DND-41 (cell line): ENCODE data around the gene FKBP3.

Experiments
- ATAC-seq: fragments of 200-7000 bp; cut with Tn5 transposase; 3 replicates; pipeline ENCODE4 v1.9.1; 2021; ENCODE audit warnings: low read depth; ENCODE audit not compliant: insufficient read depth
- DNase-seq: peaks from one replicate; pipeline ENCODE4 v3.0.0-alpha.2; 2020
- H2AFZ ChIP-seq: 2 replicates; pipeline ENCODE4 v1.6.0; 2012; ENCODE audit warnings: low read depth, low read length
- H3K27ac ChIP-seq: 2 replicates; pipeline ENCODE4 v1.5.1; 2012; ENCODE audit warnings: low read length, inconsistent platforms
- H3K27me3 ChIP-seq: fragments of 200-600 bp; sonication (generic); 2 replicates; pipeline ENCODE4 v1.6.0; 2012; ENCODE audit warnings: low read length, mild to moderate bottlenecking, inconsistent platforms; ENCODE audit not compliant: insufficient read depth, poor library complexity
- H3K36me3 ChIP-seq: 2 replicates; pipeline ENCODE4 v1.5.1; 2012; ENCODE audit warnings: low read length, inconsistent platforms; ENCODE audit not compliant: insufficient read depth
- H3K4me1 ChIP-seq: 2 replicates; pipeline ENCODE4 v1.5.1; 2012; ENCODE audit warnings: mild to moderate bottlenecking, low read length; ENCODE audit not compliant: insufficient read depth
- H3K4me2 ChIP-seq: 2 replicates; pipeline ENCODE4 v1.6.0; 2012; ENCODE audit warnings: mild to moderate bottlenecking, moderate library complexity, low read length, inconsistent platforms; ENCODE audit not compliant: insufficient read depth
- H3K4me3 ChIP-seq, 2 experiments: fragments of 200-600 bp in 1 of 2; shearing (Covaris generic) in 1 of 2; 2 replicates each; pipeline ENCODE4 v1.5.1; 2012 to 2016; ENCODE audit warnings: inconsistent platforms in 2 of 2, low read length in 2 of 2, mild to moderate bottlenecking in 2 of 2, low read depth in 1 of 2, moderate library complexity in 1 of 2
- H3K79me2 ChIP-seq: 2 replicates; pipeline ENCODE4 v1.6.0; 2012; ENCODE audit warnings: low read length, inconsistent platforms; ENCODE audit not compliant: insufficient read depth
- H3K9ac ChIP-seq: 2 replicates; pipeline ENCODE4 v1.6.0; 2012; ENCODE audit warnings: low read depth, mild to moderate bottlenecking, inconsistent platforms, low read length, moderate library complexity
- H3K9me3 ChIP-seq: 2 replicates; pipeline ENCODE4 v1.5.1; 2012; ENCODE audit warnings: low read length, moderate library complexity, mild to moderate bottlenecking, inconsistent platforms; ENCODE audit not compliant: insufficient read depth, severe bottlenecking
- H4K20me1 ChIP-seq: 2 replicates; pipeline ENCODE4 v1.6.0; 2012; ENCODE audit warnings: low read length; ENCODE audit not compliant: insufficient read depth
- EZH2 ChIP-seq: IDR thresholded peaks from 3 replicates; pipeline ENCODE4 v1.6.1; 2012; ENCODE audit warnings: borderline replicate concordance, low read depth, mild to moderate bottlenecking, moderate library complexity, low read length, inconsistent platforms; ENCODE audit not compliant: severe bottlenecking
- TF ChIP-seq, protein P1 (sequence below): IDR thresholded peaks from 2 replicates; pipeline ENCODE4 v1.5.1; 2012; ENCODE audit warnings: borderline replicate concordance, low read length, moderate library complexity, mild to moderate bottlenecking; ENCODE audit not compliant: poor library complexity, severe bottlenecking; ENCODE audit errors: extremely low read depth

The FKBP3 gene

DNA sequence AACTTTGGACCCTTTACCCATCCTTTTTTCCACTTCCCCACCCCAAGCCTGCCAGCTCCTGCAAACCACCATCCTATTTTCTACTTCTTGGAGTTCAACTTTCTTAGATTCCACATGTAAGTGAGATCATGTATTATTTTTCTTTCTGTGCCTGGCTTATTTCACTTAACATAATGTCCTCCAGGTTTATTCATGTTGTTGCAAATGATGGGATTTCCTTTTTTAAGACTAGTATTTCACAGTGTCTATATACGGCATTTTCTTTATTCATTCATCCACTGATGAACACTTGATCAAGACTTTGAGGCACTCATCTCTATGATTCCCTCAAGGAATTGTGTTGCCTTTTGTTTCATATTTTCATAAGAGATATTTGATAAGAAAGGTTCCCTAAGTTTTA lies 56.0 kb downstream of the FKBP3 start:
- no peak overlapping the region for H3K4me3 ChIP-seq
- H3K9me3 ChIP-seq = no peaks in the 10 kb centered on the region
- ATAC-seq = no peak
- no peaks in the 10 kb centered on the region for H3K79me2 ChIP-seq
- H2AFZ ChIP-seq = no peak overlapping the region
- peaks cover 4% of the 10 kb centered on the region for H3K4me1 ChIP-seq
- TF ChIP-seq, protein P1, sequence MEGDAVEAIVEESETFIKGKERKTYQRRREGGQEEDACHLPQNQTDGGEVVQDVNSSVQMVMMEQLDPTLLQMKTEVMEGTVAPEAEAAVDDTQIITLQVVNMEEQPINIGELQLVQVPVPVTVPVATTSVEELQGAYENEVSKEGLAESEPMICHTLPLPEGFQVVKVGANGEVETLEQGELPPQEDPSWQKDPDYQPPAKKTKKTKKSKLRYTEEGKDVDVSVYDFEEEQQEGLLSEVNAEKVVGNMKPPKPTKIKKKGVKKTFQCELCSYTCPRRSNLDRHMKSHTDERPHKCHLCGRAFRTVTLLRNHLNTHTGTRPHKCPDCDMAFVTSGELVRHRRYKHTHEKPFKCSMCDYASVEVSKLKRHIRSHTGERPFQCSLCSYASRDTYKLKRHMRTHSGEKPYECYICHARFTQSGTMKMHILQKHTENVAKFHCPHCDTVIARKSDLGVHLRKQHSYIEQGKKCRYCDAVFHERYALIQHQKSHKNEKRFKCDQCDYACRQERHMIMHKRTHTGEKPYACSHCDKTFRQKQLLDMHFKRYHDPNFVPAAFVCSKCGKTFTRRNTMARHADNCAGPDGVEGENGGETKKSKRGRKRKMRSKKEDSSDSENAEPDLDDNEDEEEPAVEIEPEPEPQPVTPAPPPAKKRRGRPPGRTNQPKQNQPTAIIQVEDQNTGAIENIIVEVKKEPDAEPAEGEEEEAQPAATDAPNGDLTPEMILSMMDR = no peak
- TF ChIP-seq EZH2 = no peak
- no peaks in the 10 kb centered on the region for H4K20me1 ChIP-seq
- no peak overlapping the region for H3K9ac ChIP-seq
- H3K4me2 ChIP-seq = no peak overlapping the region
- H3K36me3 ChIP-seq = peaks cover 4% of the 10 kb centered on the region; the same call in 1 of the 2 replicates
- no peaks in the 10 kb centered on the region for H3K27me3 ChIP-seq
- no peak for DNase-seq
- no peak overlapping the region for H3K27ac ChIP-seq

DNA sequence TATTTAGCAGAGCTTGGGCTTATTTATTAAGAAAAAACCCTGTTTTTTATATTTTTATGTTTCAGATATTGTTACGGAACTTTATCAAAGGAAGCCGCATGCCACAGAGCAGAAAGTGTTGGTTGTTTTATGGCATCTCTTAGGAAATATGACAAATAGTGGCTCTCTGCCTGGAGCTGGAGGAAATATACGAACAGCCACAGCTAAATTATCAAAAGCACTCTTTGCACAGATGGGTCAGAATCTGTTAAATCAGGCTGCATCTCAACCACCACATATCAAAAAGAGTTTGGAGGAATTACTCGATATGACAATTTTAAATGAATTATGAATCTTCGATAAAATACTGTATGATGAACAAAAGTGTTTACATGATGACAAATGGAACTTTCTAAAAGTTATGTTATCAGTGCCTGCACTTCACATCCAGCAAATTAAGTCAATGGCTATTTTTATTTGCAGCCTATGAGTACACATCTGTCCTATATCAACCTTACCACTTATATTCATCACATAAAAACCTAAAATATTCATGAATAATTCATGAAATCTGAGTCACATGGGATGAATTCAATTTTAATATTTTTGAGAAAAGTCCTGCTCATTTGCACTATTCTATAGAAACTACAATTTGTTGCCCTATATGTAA lies 60.9 kb downstream of the FKBP3 start:
- H3K27me3 ChIP-seq = no peaks in the 10 kb centered on the region
- H3K9me3 ChIP-seq = no peaks in the 10 kb centered on the region
- no peak overlapping the region for H3K27ac ChIP-seq
- no peak overlapping the region for H2AFZ ChIP-seq
- ATAC-seq (no peak), DNase-seq (no peak)
- no peaks in the 10 kb centered on the region for H3K79me2 ChIP-seq
- H3K4me2 ChIP-seq = no peak overlapping the region
- peaks cover 10% of the 10 kb centered on the region; the same call in 1 of the 2 replicates for H3K36me3 ChIP-seq
- no peaks in the 10 kb centered on the region for H4K20me1 ChIP-seq
- no peak overlapping the region for H3K4me3 ChIP-seq
- no peak overlapping the region for H3K9ac ChIP-seq
- TF ChIP-seq, protein P1 = no peak
- TF ChIP-seq EZH2 = no peak
- H3K4me1 ChIP-seq = no peaks in the 10 kb centered on the region

DNA sequence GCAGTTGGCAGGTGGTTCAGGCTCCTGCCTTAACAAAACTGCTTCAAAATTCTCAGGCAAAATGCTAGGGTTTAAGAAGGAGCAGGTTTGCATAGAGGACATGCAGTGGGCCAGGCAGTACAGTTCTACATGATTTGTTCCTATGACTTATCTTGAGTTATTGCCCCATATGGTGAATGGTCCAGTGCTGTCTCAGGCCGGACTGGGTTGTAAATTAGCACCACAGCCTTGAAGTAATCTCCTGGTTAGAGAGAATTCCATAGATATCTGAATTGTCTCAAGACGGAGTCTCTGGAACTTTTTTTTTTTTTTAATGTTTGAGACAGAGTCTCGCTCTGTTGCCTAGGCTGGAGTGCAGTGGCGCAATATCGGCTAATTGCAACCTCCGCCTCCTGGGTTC lies 62.2 kb downstream of the FKBP3 start:
- TF ChIP-seq, protein P1 = no peak
- TF ChIP-seq EZH2 = no peak
- Histone ChIP-seq H3K79me2 (no peaks in the 10 kb centered on the region), H3K27ac (no peak overlapping the region), H3K36me3 (peaks cover 12% of the 10 kb centered on the region; the same call in 1 of the 2 replicates), H4K20me1 (no peaks in the 10 kb centered on the region), H3K27me3 (no peaks in the 10 kb centered on the region), H3K4me1 (no peaks in the 10 kb centered on the region), H3K9ac (no peak overlapping the region), H2AFZ (no peak overlapping the region), H3K4me2 (no peak overlapping the region), H3K4me3 (no peak overlapping the region), H3K9me3 (no peaks in the 10 kb centered on the region)
- ATAC-seq (no peak), DNase-seq (no peak)
